Activated CD8-positive, alpha-beta T cell treated with anti-CD3 and anti-CD28 coated beads for 36 hours (primary cell): ENCODE data around the gene TTR. TPM values are rescaled to one million over a fixed set of nuclear protein-coding genes. Genes with fewer than 3 reads are reported as not detected.

Experiments
- ATAC-seq: fragments of 200-7000 bp; cut with Tn5 transposase; one replicate; pipeline ENCODE4 v1.10.0; 2021; ENCODE audit warnings: mild to moderate bottlenecking, moderate library complexity
- CTCF ChIA-PET: fragments of 350-600 bp; sonication (Branson Sonifier 250); formaldehyde crosslinking; loops from one replicate; lab custom pipeline; 2021; ENCODE audit warnings: antibody characterized with exemption; lab: Charles Lee
- POLR2A ChIA-PET: fragments of 350-600 bp; sonication (Branson Sonifier 250); formaldehyde crosslinking; loops from one replicate; lab custom pipeline; 2021; ENCODE audit warnings: antibody characterized with exemption; lab: Charles Lee
- DNase-seq: peaks from one replicate; pipeline ENCODE4 v3.0.0-alpha.2; 2020
- H3K27ac Mint-ChIP-seq: one replicate; pipeline ENCODE4 v1.8.0; 2021; ENCODE audit warnings: mild to moderate bottlenecking, mixed read lengths
- H3K27me3 Mint-ChIP-seq: one replicate; pipeline ENCODE4 v1.8.0; 2021; ENCODE audit warnings: mixed read lengths
- H3K36me3 Mint-ChIP-seq: one replicate; pipeline ENCODE4 v1.8.0; 2021; ENCODE audit warnings: low read depth, mixed read lengths
- H3K4me1 Mint-ChIP-seq: one replicate; pipeline ENCODE4 v1.8.0; 2021; ENCODE audit warnings: low read depth, mixed read lengths
- H3K4me3 Mint-ChIP-seq: one replicate; pipeline ENCODE4 v1.8.0; 2021; ENCODE audit warnings: mild to moderate bottlenecking, moderate library complexity, mixed read lengths
- H3K9me3 Mint-ChIP-seq: one replicate; pipeline ENCODE4 v1.8.0; 2021; ENCODE audit warnings: mixed read lengths
- intact Hi-C: fragments of 100-400 bp; cut with micrococcal nuclease; formaldehyde crosslinking; loops from one replicate; pipeline ENCODE4 v1.10.0; 2022
- total RNA-seq, 2 experiments: library from RNA; stranded (reverse); gene quantifications; one replicate each; pipeline ENCODE4 v1.2.3, GENCODE V29; 2021
- TF ChIP-seq, protein P1 (sequence below): fragments of 200-600 bp; IDR thresholded peaks from one replicate; pipeline ENCODE4 v1.8.0; 2022; ENCODE audit warnings: antibody characterized with exemption, mild to moderate bottlenecking

TTR gene
- total RNA-seq, 2 experiments from 2014 or later = not detected

DNA sequence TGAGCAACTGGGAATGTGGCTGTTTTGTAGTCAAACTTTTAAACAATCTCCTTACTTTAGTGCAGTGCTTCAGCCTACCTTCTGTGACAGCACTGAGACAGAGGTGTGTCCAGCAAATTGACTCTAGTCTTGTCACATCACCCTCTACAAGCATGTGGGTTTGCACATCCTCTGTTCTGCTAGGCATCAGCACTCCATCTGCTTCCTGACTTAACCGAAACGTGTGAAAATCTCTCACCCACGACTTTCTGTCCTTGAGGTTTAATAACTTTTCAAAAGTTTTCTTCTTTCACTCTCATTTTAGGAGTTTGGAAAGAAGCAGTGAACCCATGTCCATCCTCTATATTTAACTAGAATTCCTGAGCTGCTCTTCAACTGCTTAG is 42.6 kb downstream of the TTR start:
- CTCF ChIA-PET = no interaction called here
- POLR2A ChIA-PET = no interaction called here
- H3K36me3 Mint-ChIP-seq = no peaks in the 10 kb centered on the region
- H3K27ac Mint-ChIP-seq = no peak overlapping the region
- no peak overlapping the region for H3K4me3 Mint-ChIP-seq
- TF ChIP-seq, protein P1, sequence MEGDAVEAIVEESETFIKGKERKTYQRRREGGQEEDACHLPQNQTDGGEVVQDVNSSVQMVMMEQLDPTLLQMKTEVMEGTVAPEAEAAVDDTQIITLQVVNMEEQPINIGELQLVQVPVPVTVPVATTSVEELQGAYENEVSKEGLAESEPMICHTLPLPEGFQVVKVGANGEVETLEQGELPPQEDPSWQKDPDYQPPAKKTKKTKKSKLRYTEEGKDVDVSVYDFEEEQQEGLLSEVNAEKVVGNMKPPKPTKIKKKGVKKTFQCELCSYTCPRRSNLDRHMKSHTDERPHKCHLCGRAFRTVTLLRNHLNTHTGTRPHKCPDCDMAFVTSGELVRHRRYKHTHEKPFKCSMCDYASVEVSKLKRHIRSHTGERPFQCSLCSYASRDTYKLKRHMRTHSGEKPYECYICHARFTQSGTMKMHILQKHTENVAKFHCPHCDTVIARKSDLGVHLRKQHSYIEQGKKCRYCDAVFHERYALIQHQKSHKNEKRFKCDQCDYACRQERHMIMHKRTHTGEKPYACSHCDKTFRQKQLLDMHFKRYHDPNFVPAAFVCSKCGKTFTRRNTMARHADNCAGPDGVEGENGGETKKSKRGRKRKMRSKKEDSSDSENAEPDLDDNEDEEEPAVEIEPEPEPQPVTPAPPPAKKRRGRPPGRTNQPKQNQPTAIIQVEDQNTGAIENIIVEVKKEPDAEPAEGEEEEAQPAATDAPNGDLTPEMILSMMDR = no peak
- peaks cover 4% of the 10 kb centered on the region for H3K27me3 Mint-ChIP-seq
- ATAC-seq (peak; percentile 96), DNase-seq (peak; percentile 27)
- intact Hi-C loops = no loop called here
- no peaks in the 10 kb centered on the region for H3K9me3 Mint-ChIP-seq
- peaks cover 15% of the 10 kb centered on the region for H3K4me1 Mint-ChIP-seq

DNA sequence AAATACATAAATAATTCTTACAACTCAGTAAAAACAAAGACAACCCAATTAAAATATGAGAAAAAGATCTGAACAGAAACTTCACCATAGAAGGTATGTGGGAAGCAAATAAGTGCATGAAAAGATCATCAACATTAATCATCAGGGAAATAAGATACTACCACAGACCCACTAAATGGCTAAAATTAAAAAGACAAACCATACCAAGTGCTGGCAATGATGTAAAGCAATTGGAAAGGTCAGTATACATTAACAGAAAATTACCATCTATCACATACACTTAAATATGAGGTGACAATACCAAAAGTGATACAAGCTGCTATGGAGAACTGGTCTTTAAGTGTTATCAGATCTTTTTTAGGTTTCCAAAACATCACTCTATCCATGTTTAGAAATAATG is 44.7 kb downstream of the TTR start:
- Mint-ChIP-seq H3K4me3 (no peak overlapping the region), H3K36me3 (no peaks in the 10 kb centered on the region), H3K27ac (no peak overlapping the region), H3K9me3 (no peaks in the 10 kb centered on the region), H3K27me3 (peaks cover 4% of the 10 kb centered on the region), H3K4me1 (peaks cover 15% of the 10 kb centered on the region)
- POLR2A ChIA-PET = no interaction called here
- TF ChIP-seq, protein P1 = no peak
- DNase-seq (no peak), ATAC-seq (no peak)
- intact Hi-C loops = no loop called here
- CTCF ChIA-PET = no interaction called here

DNA sequence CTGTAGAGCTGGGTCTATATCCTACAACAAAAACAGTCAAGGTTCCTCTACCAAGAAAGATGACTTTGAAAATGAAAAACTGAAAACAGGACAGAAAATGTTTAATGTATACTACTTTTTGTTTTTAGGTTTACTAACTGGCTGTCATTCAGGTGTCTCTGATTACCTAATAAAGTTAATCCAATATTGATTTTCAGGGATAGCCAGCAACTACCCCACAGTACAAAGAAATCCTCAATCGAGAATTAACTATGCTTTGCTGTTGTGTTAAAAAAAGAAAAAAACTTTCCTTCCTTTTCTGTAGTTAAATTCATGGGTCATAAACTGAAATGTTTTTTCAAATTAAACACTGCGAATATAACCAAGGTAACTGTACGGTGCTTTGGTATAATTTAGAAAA is 45.8 kb downstream of the TTR start:
- H3K27me3 Mint-ChIP-seq = peaks cover 7% of the 10 kb centered on the region
- no peak for ATAC-seq
- DNase-seq = no peak
- TF ChIP-seq, protein P1 = no peak
- ChIA-PET CTCF (no interaction called here), POLR2A (no interaction called here)
- peaks cover 15% of the 10 kb centered on the region for H3K4me1 Mint-ChIP-seq
- intact Hi-C loops = no loop called here
- no peaks in the 10 kb centered on the region for H3K36me3 Mint-ChIP-seq
- H3K4me3 Mint-ChIP-seq = no peak overlapping the region
- H3K27ac Mint-ChIP-seq = no peak overlapping the region
- no peaks in the 10 kb centered on the region for H3K9me3 Mint-ChIP-seq

DNA sequence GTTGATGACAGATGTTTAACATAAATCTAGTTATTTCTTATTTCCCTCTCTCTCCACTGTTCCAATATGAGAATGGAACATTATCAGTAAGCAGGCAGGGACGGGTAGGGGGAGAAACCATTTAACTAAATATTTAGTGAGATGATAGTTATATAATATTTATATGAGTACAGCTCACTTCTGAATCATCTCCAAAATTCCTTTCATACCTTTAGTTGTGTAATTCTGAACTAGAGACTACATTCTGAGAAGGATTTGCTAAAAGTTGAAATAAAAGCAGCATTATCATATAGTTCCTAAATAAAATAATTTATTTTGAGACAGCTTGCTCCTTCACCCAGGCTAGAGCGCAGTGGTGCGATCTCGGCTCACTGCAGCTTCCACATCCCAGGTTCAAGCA is 51.3 kb downstream of the TTR start:
- CTCF ChIA-PET = no interaction called here
- DNase-seq = no peak
- TF ChIP-seq, protein P1 = no peak
- intact Hi-C loops = no loop called here
- no peak for ATAC-seq
- H3K27me3 Mint-ChIP-seq = peaks cover 8% of the 10 kb centered on the region
- H3K36me3 Mint-ChIP-seq = no peaks in the 10 kb centered on the region
- H3K9me3 Mint-ChIP-seq = no peaks in the 10 kb centered on the region
- H3K4me3 Mint-ChIP-seq = no peak overlapping the region
- POLR2A ChIA-PET = no interaction called here
- peaks cover 15% of the 10 kb centered on the region for H3K4me1 Mint-ChIP-seq
- H3K27ac Mint-ChIP-seq = no peak overlapping the region

DNA sequence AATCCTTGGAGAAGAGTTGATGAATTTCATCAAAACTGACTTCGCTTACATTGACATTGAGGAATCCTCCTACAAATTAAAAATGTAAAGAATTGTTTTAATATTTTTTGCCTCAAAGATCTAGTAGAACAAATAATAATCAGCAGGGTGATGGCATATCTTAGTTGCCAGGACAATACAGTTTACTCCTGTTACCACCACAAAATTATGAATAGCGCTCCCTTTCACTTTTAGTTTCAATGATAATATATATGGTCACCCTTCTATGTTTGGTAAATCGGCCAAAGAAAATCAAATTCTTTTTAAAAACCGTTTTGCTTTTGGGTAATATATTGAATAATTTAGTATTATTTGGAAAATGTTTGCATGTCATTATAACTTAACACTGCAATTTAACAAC is 53.7 kb downstream of the TTR start:
- CTCF ChIA-PET = no interaction called here
- H3K27me3 Mint-ChIP-seq = peaks cover 10% of the 10 kb centered on the region
- DNase-seq (no peak), ATAC-seq (no peak)
- POLR2A ChIA-PET = interaction anchor here (1.6 kb wide), 1 partner anchor 13 kb away, joined by 4 read pairs; no protein-coding TSS in a partner anchor
- no peaks in the 10 kb centered on the region for H3K36me3 Mint-ChIP-seq
- intact Hi-C loops = no loop called here
- H3K9me3 Mint-ChIP-seq = no peaks in the 10 kb centered on the region
- peaks cover 19% of the 10 kb centered on the region for H3K4me1 Mint-ChIP-seq
- no peak overlapping the region for H3K4me3 Mint-ChIP-seq
- TF ChIP-seq, protein P1 = no peak
- H3K27ac Mint-ChIP-seq = no peak overlapping the region
